Uterus (tissue), 4 donors: ENCODE measurements around the gene SPECC1. TPM values are rescaled to one million over a fixed set of nuclear protein-coding genes. Genes with fewer than 3 reads are reported as not detected.
A peak's percentile ranks its signal among the peaks of the same experiment; 100 is the strongest.

ENCODE experiments used
- DNase-seq, 2 donors: peaks; one replicate each; pipeline ENCODE4 v3.0.0-alpha.2; 2019 to 2020
- H3K27ac ChIP-seq, 2 donors: fragments of 200-600 bp; sonication (generic); 1 replicate in 1 of 2; 2 replicates in 1 of 2; pipeline ENCODE4 v1.5.1; 2016 to 2018
- H3K27me3 ChIP-seq, 2 donors: fragments of 200-600 bp; sonication (generic); one replicate each; pipeline ENCODE4 v1.5.1; 2018 to 2019; ENCODE audit warnings: control low read depth in 1 of 2
- H3K36me3 ChIP-seq, 2 donors: fragments of 200-600 bp; sonication (generic); one replicate each; pipeline ENCODE4 v1.5.1; 2019; ENCODE audit warnings: control low read depth in 1 of 2
- H3K4me1 ChIP-seq, 2 donors: fragments of 200-600 bp; sonication (generic); one replicate each; pipeline ENCODE4 v1.5.1; 2018 to 2019; ENCODE audit warnings: control low read depth in 1 of 2
- H3K4me3 ChIP-seq, 2 donors: fragments of 200-600 bp; sonication (generic); 1 replicate in 1 of 2; 2 replicates in 1 of 2; pipeline ENCODE4 v1.5.1; 2018 to 2019; ENCODE audit warnings: mild to moderate bottlenecking in 1 of 2
- H3K9me3 ChIP-seq, 2 donors: fragments of 200-600 bp; sonication (generic); one replicate each; pipeline ENCODE4 v1.5.1; 2019; ENCODE audit warnings: control low read depth in 1 of 2
- POLR2A ChIP-seq, 2 donors: fragments of 450-650 bp; IDR thresholded peaks; one replicate each; pipeline ENCODE4 v1.6.1; 2016; ENCODE audit warnings: antibody characterized with exemption in 2 of 2, mild to moderate bottlenecking in 1 of 2, moderate library complexity in 1 of 2
- intact Hi-C: fragments of 100-400 bp; cut with DNase I; formaldehyde crosslinking; loops from one replicate; pipeline ENCODE4 v1.15.1; 2023; ENCODE audit warnings: low total_unique reads
- total RNA-seq, 4 donors: library from RNA; depleted of rRNA in 3 of 4; stranded (reverse); fragments of >200 nt in 3 of 4; gene quantifications; one replicate each; pipeline versions ENCODE4 v1.1.0 to v1.2.4, GENCODE V29; 2014 to 2023
- TF ChIP-seq, protein P1 (sequence below), 4 experiments: fragments of 200-600 bp in 2 of 4; fragments of 450-650 bp in 2 of 4; sonication (generic) in 2 of 4; IDR thresholded peaks; one replicate each; pipeline ENCODE4 v1.5.1; 2016 to 2019; ENCODE audit warnings: antibody characterized with exemption in 4 of 4, mild to moderate bottlenecking in 2 of 4, moderate library complexity in 1 of 4
- donor health status: DM: yes; HTN: yes; CAD: no.

SPECC1 gene
- total RNA-seq, 4 donors from 2014 or later, result 22.6 to 63.0 (median 44.0) TPM

DNA sequence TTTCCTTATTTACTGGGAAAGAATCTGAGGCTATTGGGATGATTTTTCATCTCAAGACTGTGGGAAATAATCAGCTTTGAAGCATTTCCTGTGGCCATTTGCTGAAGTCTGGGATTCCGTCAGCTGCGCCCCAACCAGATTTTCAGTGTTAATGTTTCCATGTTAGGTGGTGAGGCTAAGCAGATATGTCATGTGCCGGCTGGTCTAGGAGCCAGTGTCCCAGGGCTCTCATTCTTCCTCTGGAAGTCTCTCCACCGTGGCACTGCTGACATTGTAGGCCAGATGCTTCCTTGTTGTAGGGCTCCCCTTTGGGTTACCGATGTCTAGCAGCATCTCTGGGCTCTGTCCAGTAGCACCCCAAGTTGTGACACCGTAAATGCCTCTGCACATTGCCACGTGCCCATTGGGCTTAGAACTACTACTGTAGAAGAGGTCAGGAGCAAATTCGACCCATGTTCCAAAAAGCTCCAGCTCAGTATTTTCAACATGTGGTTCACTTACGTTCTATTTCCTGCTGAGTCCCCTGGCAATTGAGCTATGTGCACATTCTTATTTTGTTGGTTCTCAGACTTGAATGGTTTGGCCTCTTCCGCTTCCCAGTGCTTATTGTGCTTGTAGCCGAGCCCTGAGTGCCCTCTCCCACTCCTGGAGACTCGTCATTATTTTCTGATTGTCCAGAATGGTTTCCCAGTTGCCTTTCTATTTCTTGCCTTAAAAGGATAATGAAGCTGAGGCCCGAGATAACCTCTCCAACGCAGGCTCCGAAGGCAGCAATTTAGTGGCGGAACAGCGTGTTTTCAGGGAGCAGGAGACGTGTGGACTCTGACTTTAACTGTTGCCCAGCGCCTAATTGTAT is 82.2 kb downstream of the SPECC1 start:
- H3K9me3 ChIP-seq, result no peaks in the 10 kb centered on the region
- H3K36me3 ChIP-seq, result no peaks in the 10 kb centered on the region
- peak in 1 of 2 donors; percentile 39 for DNase-seq
- intact Hi-C loops, result no loop called here
- no peaks in the 10 kb centered on the region for H3K27me3 ChIP-seq
- TF ChIP-seq, protein P1, sequence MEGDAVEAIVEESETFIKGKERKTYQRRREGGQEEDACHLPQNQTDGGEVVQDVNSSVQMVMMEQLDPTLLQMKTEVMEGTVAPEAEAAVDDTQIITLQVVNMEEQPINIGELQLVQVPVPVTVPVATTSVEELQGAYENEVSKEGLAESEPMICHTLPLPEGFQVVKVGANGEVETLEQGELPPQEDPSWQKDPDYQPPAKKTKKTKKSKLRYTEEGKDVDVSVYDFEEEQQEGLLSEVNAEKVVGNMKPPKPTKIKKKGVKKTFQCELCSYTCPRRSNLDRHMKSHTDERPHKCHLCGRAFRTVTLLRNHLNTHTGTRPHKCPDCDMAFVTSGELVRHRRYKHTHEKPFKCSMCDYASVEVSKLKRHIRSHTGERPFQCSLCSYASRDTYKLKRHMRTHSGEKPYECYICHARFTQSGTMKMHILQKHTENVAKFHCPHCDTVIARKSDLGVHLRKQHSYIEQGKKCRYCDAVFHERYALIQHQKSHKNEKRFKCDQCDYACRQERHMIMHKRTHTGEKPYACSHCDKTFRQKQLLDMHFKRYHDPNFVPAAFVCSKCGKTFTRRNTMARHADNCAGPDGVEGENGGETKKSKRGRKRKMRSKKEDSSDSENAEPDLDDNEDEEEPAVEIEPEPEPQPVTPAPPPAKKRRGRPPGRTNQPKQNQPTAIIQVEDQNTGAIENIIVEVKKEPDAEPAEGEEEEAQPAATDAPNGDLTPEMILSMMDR (IDR thresholded peaks at IDR 0.05), result no peak
- TF ChIP-seq POLR2A (IDR thresholded peaks at IDR 0.05), result no peak
- H3K4me1 ChIP-seq, result no peaks in the 10 kb centered on the region
- peak overlapping the region; percentile 74 to 80 for H3K27ac ChIP-seq
- H3K4me3 ChIP-seq, result no peak overlapping the region

GRCh38 chr17:20092261-20092867 is 83.2 kb downstream of the SPECC1 start:
- TF ChIP-seq, protein P1 (IDR thresholded peaks at IDR 0.05), result no peak
- TF ChIP-seq POLR2A (IDR thresholded peaks at IDR 0.05), result no peak
- Histone ChIP-seq H3K9me3 (no peaks in the 10 kb centered on the region), H3K36me3 (no peaks in the 10 kb centered on the region), H3K4me1 (no peaks in the 10 kb centered on the region), H3K27me3 (no peaks in the 10 kb centered on the region), H3K27ac (peak overlapping the region; percentile 74 to 80), H3K4me3 (no peak overlapping the region)
- DNase-seq, result no peak
- intact Hi-C loops, result no loop called here

DNA sequence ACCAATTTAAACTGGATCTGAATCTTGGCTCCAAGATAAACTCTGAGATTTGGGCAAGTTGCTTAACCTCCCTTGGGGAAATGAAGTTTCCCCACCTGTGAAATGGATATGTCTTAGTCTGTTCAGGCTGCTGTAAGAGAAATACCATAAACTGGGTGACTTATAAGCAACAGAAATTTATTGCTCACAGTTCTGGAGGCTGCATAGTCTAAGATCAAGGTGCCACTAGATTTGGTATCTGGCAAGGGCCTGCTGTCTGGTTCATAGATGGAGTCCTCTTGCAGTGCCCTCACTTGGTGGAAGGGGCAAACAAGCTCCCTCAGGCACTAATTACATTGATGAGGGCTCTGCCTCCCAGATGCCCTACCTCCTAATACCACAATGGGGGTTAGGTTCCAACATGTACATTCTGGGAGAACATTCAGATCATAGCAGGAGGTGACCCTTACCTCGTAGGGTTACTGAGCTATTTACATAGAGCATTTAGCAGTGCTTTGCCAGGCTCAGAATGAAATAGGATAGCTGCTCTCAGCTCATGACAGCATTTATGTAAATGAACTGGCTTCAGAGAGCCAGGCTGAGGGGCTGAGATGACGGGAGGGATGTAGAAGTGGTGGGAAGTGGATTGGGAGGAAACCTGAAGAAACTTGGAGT is 83.9 kb downstream of the SPECC1 start:
- no peaks in the 10 kb centered on the region for H3K36me3 ChIP-seq
- TF ChIP-seq, protein P1 (IDR thresholded peaks at IDR 0.05), result no peak
- TF ChIP-seq POLR2A (IDR thresholded peaks at IDR 0.05), result no peak
- intact Hi-C loops, result no loop called here
- no peaks in the 10 kb centered on the region for H3K9me3 ChIP-seq
- no peak for DNase-seq
- peak overlapping the region in 1 of 2 donors; percentile 74 for H3K27ac ChIP-seq
- H3K4me3 ChIP-seq, result no peak overlapping the region
- H3K27me3 ChIP-seq, result no peaks in the 10 kb centered on the region
- no peaks in the 10 kb centered on the region for H3K4me1 ChIP-seq

GRCh38 chr17:20094777-20095176 is 85.6 kb downstream of the SPECC1 start:
- peak overlapping the region in 1 of 2 donors; percentile 60 for H3K27ac ChIP-seq
- H3K36me3 ChIP-seq, result no peaks in the 10 kb centered on the region
- H3K9me3 ChIP-seq, result no peaks in the 10 kb centered on the region
- intact Hi-C loops, result no loop called here
- H3K4me1 ChIP-seq, result no peaks in the 10 kb centered on the region
- H3K4me3 ChIP-seq, result no peak overlapping the region
- TF ChIP-seq, protein P1 (IDR thresholded peaks at IDR 0.05), result no peak
- TF ChIP-seq POLR2A (IDR thresholded peaks at IDR 0.05), result no peak
- DNase-seq, result no peak
- H3K27me3 ChIP-seq, result no peaks in the 10 kb centered on the region
